ENCODE data around the gene HSDL2. TPM values are rescaled to one million over a fixed set of nuclear protein-coding genes. Genes with fewer than 3 reads are reported as not detected.
"Not testable (repeated sequence)": the region's sequence is repeated elsewhere in the genome, so short reads cannot be mapped to it uniquely, and the experiment has no call there.

The HSDL2 gene
- total RNA-seq, 1 donor from 2014 or later = 21.1 TPM

DNA sequence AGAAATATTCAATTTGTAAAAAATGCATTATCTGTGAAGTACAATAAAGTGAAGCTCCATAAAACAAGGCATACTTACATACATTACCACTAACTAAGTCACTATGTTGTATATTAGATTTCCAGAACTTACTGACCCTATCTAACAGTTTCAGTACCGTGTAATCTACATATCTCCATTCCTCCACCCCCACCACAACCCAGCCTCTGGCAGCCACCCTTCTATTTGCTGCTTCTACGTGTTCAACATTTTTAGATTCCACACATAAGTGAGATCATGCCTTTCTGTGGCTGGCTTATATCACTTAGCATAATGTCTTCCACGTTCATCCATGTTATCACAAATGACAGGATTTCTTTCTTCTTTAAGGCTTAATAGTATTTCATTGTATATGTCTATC is 15.1 kb upstream of the HSDL2 start:
- H3K4me1 ChIP-seq (ENCODE audit: insufficient read depth, low read length) = peaks cover 5% of the 10 kb centered on the region
- H3K4me2 ChIP-seq (ENCODE audit: low read length) = no peak overlapping the region
- FAIRE-seq (no peak), DNase-seq (ENCODE audit: low read depth) (no peak)
- Mint-ChIP-seq H3K4me3 (ENCODE audit: unreplicated experiment) (no peak overlapping the region), H3K9me3 (ENCODE audit: unreplicated experiment) (no peaks in the 10 kb centered on the region), H3K27ac (ENCODE audit: unreplicated experiment) (no peak overlapping the region), H3K27me3 (ENCODE audit: low read depth, unreplicated experiment) (no peaks in the 10 kb centered on the region), H3K36me3 (ENCODE audit: low read depth, unreplicated experiment) (no peaks in the 10 kb centered on the region), H3K4me1 (ENCODE audit: low read depth, unreplicated experiment) (no peaks in the 10 kb centered on the region)
- no peaks in the 10 kb centered on the region for H4K20me1 ChIP-seq (ENCODE audit: insufficient read depth, low read length)
- H3K4me3 ChIP-seq (ENCODE audit: insufficient read depth, low read depth, low read length) = no peak overlapping the region
- H3K9ac ChIP-seq (ENCODE audit: low read length) = no peak overlapping the region
- H2AFZ ChIP-seq (ENCODE audit: low read depth, low read length) = no peak overlapping the region
- no peaks in the 10 kb centered on the region for H3K36me3 ChIP-seq (ENCODE audit: insufficient read depth, low read length)
- no peaks in the 10 kb centered on the region for H3K27me3 ChIP-seq (ENCODE audit: insufficient read depth, low read length)
- no peaks in the 10 kb centered on the region for H3K79me2 ChIP-seq (ENCODE audit: insufficient read depth, low read length)
- H3K27ac ChIP-seq (ENCODE audit: low read depth, low read length) = no peak overlapping the region
- TF ChIP-seq, protein P1, sequence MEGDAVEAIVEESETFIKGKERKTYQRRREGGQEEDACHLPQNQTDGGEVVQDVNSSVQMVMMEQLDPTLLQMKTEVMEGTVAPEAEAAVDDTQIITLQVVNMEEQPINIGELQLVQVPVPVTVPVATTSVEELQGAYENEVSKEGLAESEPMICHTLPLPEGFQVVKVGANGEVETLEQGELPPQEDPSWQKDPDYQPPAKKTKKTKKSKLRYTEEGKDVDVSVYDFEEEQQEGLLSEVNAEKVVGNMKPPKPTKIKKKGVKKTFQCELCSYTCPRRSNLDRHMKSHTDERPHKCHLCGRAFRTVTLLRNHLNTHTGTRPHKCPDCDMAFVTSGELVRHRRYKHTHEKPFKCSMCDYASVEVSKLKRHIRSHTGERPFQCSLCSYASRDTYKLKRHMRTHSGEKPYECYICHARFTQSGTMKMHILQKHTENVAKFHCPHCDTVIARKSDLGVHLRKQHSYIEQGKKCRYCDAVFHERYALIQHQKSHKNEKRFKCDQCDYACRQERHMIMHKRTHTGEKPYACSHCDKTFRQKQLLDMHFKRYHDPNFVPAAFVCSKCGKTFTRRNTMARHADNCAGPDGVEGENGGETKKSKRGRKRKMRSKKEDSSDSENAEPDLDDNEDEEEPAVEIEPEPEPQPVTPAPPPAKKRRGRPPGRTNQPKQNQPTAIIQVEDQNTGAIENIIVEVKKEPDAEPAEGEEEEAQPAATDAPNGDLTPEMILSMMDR (IDR thresholded peaks at IDR 0.05; ENCODE audit: insufficient read depth, low read depth, low read length) = no peak
- TF ChIP-seq EZH2 (IDR thresholded peaks at IDR 0.05; ENCODE audit: insufficient read depth, low read length) = no peak
- no peaks in the 10 kb centered on the region for H3K9me3 ChIP-seq (ENCODE audit: insufficient read depth, low read depth, low read length)

DNA sequence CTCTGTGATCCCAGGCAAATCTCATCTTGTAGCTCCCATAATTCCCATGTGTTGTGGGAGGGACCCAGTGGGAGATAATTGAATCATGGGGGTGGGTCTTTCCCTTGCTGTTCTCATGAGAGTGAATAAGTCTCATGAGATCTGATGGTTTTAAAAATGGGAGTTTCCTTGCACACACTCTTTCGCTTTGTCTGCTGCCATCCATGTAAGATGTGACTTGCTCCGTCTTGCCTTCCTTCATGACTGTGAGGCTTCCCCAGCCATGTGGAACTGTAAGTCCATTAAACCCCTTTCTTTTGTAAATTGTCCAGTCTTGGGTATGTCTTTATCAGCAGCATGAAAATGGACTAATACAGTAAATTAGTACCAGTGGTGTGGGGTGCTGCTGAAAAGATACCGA is 14.7 kb upstream of the HSDL2 start:
- not testable (repeated sequence) for H3K9ac ChIP-seq (ENCODE audit: low read length); H3K9me3 ChIP-seq (ENCODE audit: insufficient read depth, low read depth, low read length); H3K27ac Mint-ChIP-seq (ENCODE audit: unreplicated experiment); H2AFZ ChIP-seq (ENCODE audit: low read depth, low read length); H4K20me1 ChIP-seq (ENCODE audit: insufficient read depth, low read length); H3K4me2 ChIP-seq (ENCODE audit: low read length); H3K27me3 ChIP-seq (ENCODE audit: insufficient read depth, low read length); H3K4me1 ChIP-seq (ENCODE audit: insufficient read depth, low read length); H3K36me3 Mint-ChIP-seq (ENCODE audit: low read depth, unreplicated experiment); H3K4me3 ChIP-seq (ENCODE audit: insufficient read depth, low read depth, low read length); H3K9me3 Mint-ChIP-seq (ENCODE audit: unreplicated experiment); FAIRE-seq; H3K4me1 Mint-ChIP-seq (ENCODE audit: low read depth, unreplicated experiment); H3K36me3 ChIP-seq (ENCODE audit: insufficient read depth, low read length); H3K27ac ChIP-seq (ENCODE audit: low read depth, low read length); DNase-seq (ENCODE audit: low read depth); H3K27me3 Mint-ChIP-seq (ENCODE audit: low read depth, unreplicated experiment); H3K4me3 Mint-ChIP-seq (ENCODE audit: unreplicated experiment); H3K79me2 ChIP-seq (ENCODE audit: insufficient read depth, low read length)

DNA sequence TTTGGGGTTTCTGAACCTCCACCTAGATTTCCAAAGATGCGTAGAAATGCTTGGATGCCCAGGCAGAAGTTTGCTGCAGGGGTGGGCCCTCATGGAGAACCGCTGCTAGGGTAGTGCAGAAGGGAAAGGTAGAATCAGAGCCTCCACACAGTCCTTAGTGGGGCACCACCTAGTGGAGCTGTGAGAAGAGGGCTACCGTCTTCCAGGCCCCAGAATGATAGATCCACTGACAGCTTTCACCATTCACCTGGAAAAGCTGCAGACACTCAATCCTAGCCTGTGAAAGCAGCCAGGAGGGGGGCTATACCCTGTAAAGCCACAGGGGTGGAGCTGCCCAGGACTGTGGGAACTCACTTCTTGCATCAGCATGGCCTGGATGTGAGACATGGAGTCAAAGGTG is 13.3 kb upstream of the HSDL2 start:
- Histone ChIP-seq H3K4me2 (ENCODE audit: low read length) (no peak overlapping the region), H3K4me1 (ENCODE audit: insufficient read depth, low read length) (no peaks in the 10 kb centered on the region), H3K4me3 (ENCODE audit: insufficient read depth, low read depth, low read length) (no peak overlapping the region), H3K79me2 (ENCODE audit: insufficient read depth, low read length) (no peaks in the 10 kb centered on the region), H4K20me1 (ENCODE audit: insufficient read depth, low read length) (no peaks in the 10 kb centered on the region), H3K36me3 (ENCODE audit: insufficient read depth, low read length) (no peaks in the 10 kb centered on the region), H3K27ac (ENCODE audit: low read depth, low read length) (no peak overlapping the region), H2AFZ (ENCODE audit: low read depth, low read length) (no peak overlapping the region), H3K9ac (ENCODE audit: low read length) (no peak overlapping the region), H3K27me3 (ENCODE audit: insufficient read depth, low read length) (no peaks in the 10 kb centered on the region), H3K9me3 (ENCODE audit: insufficient read depth, low read depth, low read length) (no peaks in the 10 kb centered on the region)
- H3K9me3 Mint-ChIP-seq (ENCODE audit: unreplicated experiment) = peaks cover 3% of the 10 kb centered on the region
- no peak overlapping the region for H3K4me3 Mint-ChIP-seq (ENCODE audit: unreplicated experiment)
- H3K4me1 Mint-ChIP-seq (ENCODE audit: low read depth, unreplicated experiment) = no peaks in the 10 kb centered on the region
- no peak for TF ChIP-seq EZH2 (IDR thresholded peaks at IDR 0.05; ENCODE audit: insufficient read depth, low read length)
- TF ChIP-seq, protein P1 (IDR thresholded peaks at IDR 0.05; ENCODE audit: insufficient read depth, low read depth, low read length) = no peak
- no peaks in the 10 kb centered on the region for H3K27me3 Mint-ChIP-seq (ENCODE audit: low read depth, unreplicated experiment)
- FAIRE-seq = no peak
- no peak overlapping the region for H3K27ac Mint-ChIP-seq (ENCODE audit: unreplicated experiment)
- no peak for DNase-seq (ENCODE audit: low read depth)
- no peaks in the 10 kb centered on the region for H3K36me3 Mint-ChIP-seq (ENCODE audit: low read depth, unreplicated experiment)
